Esophagus muscularis mucosa (tissue), 2 donors: Measurements from ENCODE around the gene XYLB.

ENCODE experiments used
- POLR2A ChIP-seq: fragments of 450-650 bp; IDR thresholded peaks from one replicate; pipeline ENCODE4 v1.6.1; 2017; ENCODE audit warnings: antibody characterized with exemption, moderate library complexity, mild to moderate bottlenecking, low read depth
- POLR2AphosphoS5 ChIP-seq, 2 donors: sonication (generic); formaldehyde crosslinking; IDR thresholded peaks; one replicate each; pipeline ENCODE4 v1.6.1; 2017; ENCODE audit warnings: antibody characterized with exemption in 2 of 2

GRCh38 chr3:38332201-38332600, 14.4 kb upstream of the XYLB start:
- no peak for TF ChIP-seq POLR2A
- no peak for TF ChIP-seq POLR2AphosphoS5 (IDR thresholded peaks at IDR 0.05)
